H9 (cell line): ENCODE results near the gene CCDC74A. TPM values are rescaled to one million over a fixed set of nuclear protein-coding genes. Genes with fewer than 3 reads are reported as not detected.

Experiments used
- DNase-seq: peaks from one replicate; pipeline ENCODE4 v3.0.0-alpha.2; 2017
- H2AFZ ChIP-seq: one replicate; pipeline ENCODE4 v1.6.1; 2013; ENCODE audit warnings: mild to moderate bottlenecking, low read length, control low read depth, moderate library complexity
- H2AK5ac ChIP-seq: 2 replicates; pipeline ENCODE4 v1.6.1; 2013; ENCODE audit warnings: low read length, control low read depth, mixed read lengths; ENCODE audit not compliant: insufficient read length
- H2BK120ac ChIP-seq: one replicate; pipeline ENCODE4 v1.6.1; 2013; ENCODE audit warnings: low read depth, mild to moderate bottlenecking, low read length, control low read depth, inconsistent platforms; ENCODE audit not compliant: poor library complexity, severe bottlenecking
- H2BK12ac ChIP-seq: 2 replicates; pipeline ENCODE4 v1.6.1; 2013; ENCODE audit warnings: low read length, control low read depth, mixed read lengths, low read depth; ENCODE audit not compliant: insufficient read length
- H2BK15ac ChIP-seq: 2 replicates; pipeline ENCODE4 v1.6.1; 2013; ENCODE audit warnings: low read depth, low read length, control low read depth
- H2BK20ac ChIP-seq: one replicate; pipeline ENCODE4 v1.6.1; 2013; ENCODE audit warnings: low read depth, mild to moderate bottlenecking, low read length, control low read depth, inconsistent platforms; ENCODE audit not compliant: poor library complexity, severe bottlenecking
- H2BK5ac ChIP-seq: 2 replicates; pipeline ENCODE4 v1.6.1; 2013; ENCODE audit warnings: low read length, control low read depth, mixed read lengths; ENCODE audit not compliant: insufficient read length
- H3K14ac ChIP-seq: 2 replicates; pipeline ENCODE4 v1.6.1; 2013; ENCODE audit warnings: low read length, control low read depth; ENCODE audit not compliant: insufficient read depth
- H3K18ac ChIP-seq: 2 replicates; pipeline ENCODE4 v1.6.1; 2013; ENCODE audit warnings: low read depth, mild to moderate bottlenecking, mixed read lengths, low read length, control low read depth; ENCODE audit not compliant: insufficient read length
- H3K23ac ChIP-seq: 2 replicates; pipeline ENCODE4 v1.6.1; 2013; ENCODE audit warnings: low read length, control low read depth, mixed read lengths, low read depth; ENCODE audit not compliant: insufficient read length
- H3K23me2 ChIP-seq: 2 replicates; pipeline ENCODE4 v1.6.1; 2013; ENCODE audit warnings: low read depth, mild to moderate bottlenecking, mixed read lengths, low read length, control low read depth; ENCODE audit not compliant: insufficient read length, poor library complexity, severe bottlenecking
- H3K27ac ChIP-seq: 2 replicates; pipeline ENCODE4 v1.5.1; 2013; ENCODE audit warnings: low read length, control low read depth, mixed read lengths, low read depth; ENCODE audit not compliant: insufficient read length
- H3K27me3 ChIP-seq: 2 replicates; pipeline ENCODE4 v1.6.1; 2013; ENCODE audit warnings: low read length, control low read depth, inconsistent platforms; ENCODE audit not compliant: insufficient read depth
- H3K4ac ChIP-seq: 2 replicates; pipeline ENCODE4 v1.6.1; 2013; ENCODE audit warnings: low read depth, mild to moderate bottlenecking, control low read depth, inconsistent platforms, low read length, moderate library complexity
- H3K4me1 ChIP-seq: 2 replicates; pipeline ENCODE4 v1.6.1; 2013; ENCODE audit warnings: low read length, control low read depth, inconsistent platforms; ENCODE audit not compliant: insufficient read depth
- H3K4me2 ChIP-seq: 2 replicates; pipeline ENCODE4 v1.6.1; 2013; ENCODE audit warnings: low read length, control low read depth, mixed read lengths; ENCODE audit not compliant: insufficient read length, insufficient read depth
- H3K56ac ChIP-seq: 2 replicates; pipeline ENCODE4 v1.6.1; 2013; ENCODE audit warnings: low read depth, mild to moderate bottlenecking, mixed read lengths, low read length, control low read depth; ENCODE audit not compliant: insufficient read length
- H3K79me1 ChIP-seq: 2 replicates; pipeline ENCODE4 v1.6.1; 2013; ENCODE audit warnings: low read depth, mild to moderate bottlenecking, moderate library complexity, low read length, control low read depth, inconsistent platforms; ENCODE audit not compliant: insufficient read depth, poor library complexity, severe bottlenecking
- H3K79me2 ChIP-seq: 2 replicates; pipeline ENCODE4 v1.6.1; 2013; ENCODE audit warnings: low read length, control low read depth, inconsistent platforms; ENCODE audit not compliant: insufficient read depth
- H3K9ac ChIP-seq: 2 replicates; pipeline ENCODE4 v1.6.1; 2013; ENCODE audit warnings: low read length, control low read depth, mixed read lengths; ENCODE audit not compliant: insufficient read length; ENCODE audit errors: extremely low read depth
- H3K9me3 ChIP-seq: one replicate; pipeline ENCODE4 v1.6.1; 2013; ENCODE audit warnings: low read depth, low read length, inconsistent platforms; ENCODE audit not compliant: control insufficient read depth
- H3T11ph ChIP-seq: one replicate; pipeline ENCODE4 v1.6.1; 2013; ENCODE audit warnings: mild to moderate bottlenecking, low read length, control low read depth, inconsistent platforms
- H4K20me1 ChIP-seq: one replicate; pipeline ENCODE4 v1.6.1; 2013; ENCODE audit not compliant: control insufficient read depth, insufficient read length, insufficient read depth
- H4K5ac ChIP-seq: 2 replicates; pipeline ENCODE4 v1.6.1; 2013; ENCODE audit warnings: low read depth, mild to moderate bottlenecking, mixed read lengths, low read length, control low read depth; ENCODE audit not compliant: insufficient read length
- H4K8ac ChIP-seq: replicated peaks from 2 replicates; pipeline ENCODE4 v1.6.1; 2013; ENCODE audit warnings: low read length, control low read depth, mixed read lengths, low read depth; ENCODE audit not compliant: insufficient read length
- H4K91ac ChIP-seq: 2 replicates; pipeline ENCODE4 v1.6.1; 2013; ENCODE audit warnings: low read depth, mild to moderate bottlenecking, moderate library complexity, mixed read lengths, low read length, control low read depth; ENCODE audit not compliant: insufficient read length
- H3K27ac Mint-ChIP-seq, 3 experiments: 2 replicates in 2 of 3; 3 replicates in 1 of 3; pipeline ENCODE4 v1.8.0; 2020 to 2021; ENCODE audit warnings: mixed read lengths in 3 of 3, mild to moderate bottlenecking in 1 of 3, moderate library complexity in 1 of 3
- H3K27me3 Mint-ChIP-seq: 2 replicates; pipeline ENCODE4 v1.8.0; 2021; ENCODE audit warnings: low read depth, mild to moderate bottlenecking, moderate library complexity, mixed read lengths
- H3K36me3 Mint-ChIP-seq, 3 experiments: 2 replicates in 2 of 3; 3 replicates in 1 of 3; pipeline ENCODE4 v1.8.0; 2020 to 2021; ENCODE audit warnings: low read depth in 3 of 3, mixed read lengths in 3 of 3; ENCODE audit not compliant: insufficient read depth in 1 of 3
- H3K4me1 Mint-ChIP-seq, 2 experiments: 2 replicates each; pipeline ENCODE4 v1.8.0; 2020; ENCODE audit warnings: mixed read lengths in 2 of 2
- H3K4me3 Mint-ChIP-seq, 2 experiments: 2 replicates in 1 of 2; 3 replicates in 1 of 2; pipeline ENCODE4 v1.8.0; 2020 to 2021; ENCODE audit warnings: mild to moderate bottlenecking in 2 of 2, mixed read lengths in 2 of 2, moderate library complexity in 1 of 2
- H3K9me3 Mint-ChIP-seq, 2 experiments: 2 replicates in 1 of 2; 3 replicates in 1 of 2; pipeline ENCODE4 v1.8.0; 2020; ENCODE audit warnings: mild to moderate bottlenecking in 2 of 2, mixed read lengths in 2 of 2, moderate library complexity in 1 of 2
- WGBS: extraction: QIAGEN DNeasy Blood & Tissue Kit; methylation state at CpG from one replicate; pipeline ENCODE4 v1.1.7; 2013; ENCODE audit warnings: missing lambda C conversion rate, low lambda C conversion rate, mixed read lengths; ENCODE audit not compliant: insufficient read length; ENCODE audit errors: extremely low coverage; 5-methylcytosine and 5-hydroxymethylcytosine counted together
- total RNA-seq: library from RNA; stranded (reverse); gene quantifications from 2 replicates; pipeline ENCODE4 v1.2.1, GENCODE V29; 2021
- TF ChIP-seq, protein P1 (sequence below): fragments of 200-600 bp; sonication (generic); conservative IDR thresholded peaks from 3 replicates; pipeline ENCODE4 v1.8.0; 2021; ENCODE audit warnings: antibody characterized with exemption, mild to moderate bottlenecking

CCDC74A gene
- total RNA-seq, 1 experiment from 2014 or later = 10.8 TPM

DNA sequence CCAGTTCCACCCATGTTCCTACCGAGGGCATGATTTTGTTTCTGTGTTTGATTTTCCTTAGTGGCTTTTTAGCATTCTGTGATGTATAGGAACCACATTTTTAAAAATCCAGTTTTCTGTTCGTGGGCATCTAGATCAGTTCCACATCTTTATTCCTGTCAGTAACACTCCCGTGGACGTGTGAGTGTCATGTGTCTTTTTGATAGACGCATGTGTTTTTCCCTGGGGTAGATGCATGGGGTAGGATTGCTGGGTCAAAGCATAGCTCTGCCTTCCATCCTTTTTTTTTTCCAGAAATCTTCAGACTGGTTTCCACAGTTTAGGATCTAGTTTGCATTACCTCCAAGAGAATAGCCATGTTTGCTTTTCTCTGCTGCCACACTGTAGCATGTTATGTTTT is 38.7 kb downstream of the CCDC74A start:
- Histone ChIP-seq H3K4me2 (no peak overlapping the region), H2AK5ac (no peak overlapping the region), H3K27ac (no peak overlapping the region), H3K79me1 (no peaks in the 10 kb centered on the region), H3K18ac (no peak overlapping the region), H2BK20ac (no peak overlapping the region), H3K4ac (no peak overlapping the region), H3K4me1 (no peaks in the 10 kb centered on the region; the same call in 1 of the 2 replicates), H2BK5ac (no peak overlapping the region), H3K27me3 (no peaks in the 10 kb centered on the region), H4K91ac (no peak overlapping the region), H2BK15ac (no peak overlapping the region), H2BK120ac (no peak overlapping the region), H3K23ac (no peak overlapping the region), H3K79me2 (no peaks in the 10 kb centered on the region), H2AFZ (no peak overlapping the region), H3T11ph (no peak overlapping the region), H4K8ac (no peak overlapping the region), H3K56ac (no peak overlapping the region), H2BK12ac (no peak overlapping the region), H3K9ac (no peak overlapping the region), H4K20me1 (no peaks in the 10 kb centered on the region), H3K14ac (no peak overlapping the region), H4K5ac (no peak overlapping the region), H3K9me3 (no peaks in the 10 kb centered on the region), H3K23me2 (no peaks in the 10 kb centered on the region)
- TF ChIP-seq, protein P1, sequence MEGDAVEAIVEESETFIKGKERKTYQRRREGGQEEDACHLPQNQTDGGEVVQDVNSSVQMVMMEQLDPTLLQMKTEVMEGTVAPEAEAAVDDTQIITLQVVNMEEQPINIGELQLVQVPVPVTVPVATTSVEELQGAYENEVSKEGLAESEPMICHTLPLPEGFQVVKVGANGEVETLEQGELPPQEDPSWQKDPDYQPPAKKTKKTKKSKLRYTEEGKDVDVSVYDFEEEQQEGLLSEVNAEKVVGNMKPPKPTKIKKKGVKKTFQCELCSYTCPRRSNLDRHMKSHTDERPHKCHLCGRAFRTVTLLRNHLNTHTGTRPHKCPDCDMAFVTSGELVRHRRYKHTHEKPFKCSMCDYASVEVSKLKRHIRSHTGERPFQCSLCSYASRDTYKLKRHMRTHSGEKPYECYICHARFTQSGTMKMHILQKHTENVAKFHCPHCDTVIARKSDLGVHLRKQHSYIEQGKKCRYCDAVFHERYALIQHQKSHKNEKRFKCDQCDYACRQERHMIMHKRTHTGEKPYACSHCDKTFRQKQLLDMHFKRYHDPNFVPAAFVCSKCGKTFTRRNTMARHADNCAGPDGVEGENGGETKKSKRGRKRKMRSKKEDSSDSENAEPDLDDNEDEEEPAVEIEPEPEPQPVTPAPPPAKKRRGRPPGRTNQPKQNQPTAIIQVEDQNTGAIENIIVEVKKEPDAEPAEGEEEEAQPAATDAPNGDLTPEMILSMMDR = no peak
- no peaks in the 10 kb centered on the region for H3K36me3 Mint-ChIP-seq
- peaks cover under 1% of the 10 kb centered on the region; the same call in 1 of the 2 replicates for H3K27me3 Mint-ChIP-seq
- DNase-seq = no peak
- H3K4me1 Mint-ChIP-seq = peaks cover 6 to 10% of the 10 kb centered on the region in 2 experiments
- no CpG with 5 or more reads among the region's 5 CpGs for WGBS
- 0 out of 5 replicates have a peak, but pooled peaks cover 0 to 4% of the 10 kb centered on the region in 2 experiments for H3K9me3 Mint-ChIP-seq
- H3K27ac Mint-ChIP-seq = no peak overlapping the region
- H3K4me3 Mint-ChIP-seq = no peak overlapping the region
